PFSK-1 (cell line): ENCODE results near the gene SSUH2.

Source experiments
- FOXP2 ChIP-seq: optimal IDR thresholded peaks from 2 replicates; pipeline ENCODE3; 2011; ENCODE audit warnings: borderline replicate concordance, control low read depth, inconsistent platforms; ENCODE audit not compliant: insufficient read depth; ENCODE audit errors: extremely low read length, extremely low read depth
- POLR2AphosphoS5 ChIP-seq: IDR thresholded peaks from 2 replicates; pipeline ENCODE4 v1.6.1; 2012; ENCODE audit warnings: low read depth, mild to moderate bottlenecking, control low read depth, low read length, moderate library complexity
- REST ChIP-seq, 2 experiments: IDR thresholded peaks; 2 replicates each; pipeline versions ENCODE4 v1.6.1 to v1.8.0; 2011 to 2012; ENCODE audit warnings: low read depth in 2 of 2, low read length in 2 of 2, control low read depth in 1 of 2, inconsistent platforms in 1 of 2, mild to moderate bottlenecking in 1 of 2, moderate library complexity in 1 of 2; ENCODE audit not compliant: insufficient read depth in 1 of 2
- SIN3A ChIP-seq: IDR thresholded peaks from 2 replicates; pipeline ENCODE4 v1.6.1; 2012; ENCODE audit warnings: mild to moderate bottlenecking, low read length, moderate library complexity, borderline replicate concordance; ENCODE audit not compliant: insufficient read depth
- TAF1 ChIP-seq: IDR thresholded peaks from 2 replicates; pipeline ENCODE4 v1.6.1; 2012; ENCODE audit warnings: low read length, control low read depth, borderline replicate concordance; ENCODE audit not compliant: insufficient read depth

Gene SSUH2

GRCh38 chr3:8606701-8607231, 37.8 kb downstream of the SSUH2 start:
- TF ChIP-seq SIN3A (no peak), REST (IDR thresholded peaks at IDR 0.05; ENCODE audit: insufficient read depth in 1 of 2, low read depth in 2 of 2, low read length in 2 of 2) (no peak), TAF1 (no peak), FOXP2 (no peak), POLR2AphosphoS5 (no peak)

GRCh38 chr3:8604988-8605387, 39.6 kb downstream of the SSUH2 start:
- no peak for TF ChIP-seq POLR2AphosphoS5
- TF ChIP-seq REST (IDR thresholded peaks at IDR 0.05; ENCODE audit: insufficient read depth in 1 of 2, low read depth in 2 of 2, low read length in 2 of 2): no peak
- TF ChIP-seq SIN3A: no peak
- no peak for TF ChIP-seq TAF1
- TF ChIP-seq FOXP2: no peak

GRCh38 chr3:8604006-8604405, 40.6 kb downstream of the SSUH2 start:
- TF ChIP-seq TAF1 (no peak), REST (IDR thresholded peaks at IDR 0.05; ENCODE audit: insufficient read depth in 1 of 2, low read depth in 2 of 2, low read length in 2 of 2) (no peak)

GRCh38 chr3:8603115-8603710, 41.4 kb downstream of the SSUH2 start:
- TF ChIP-seq REST (IDR thresholded peaks at IDR 0.05; ENCODE audit: insufficient read depth in 1 of 2, low read depth in 2 of 2, low read length in 2 of 2) (no peak), SIN3A (no peak), FOXP2 (no peak), TAF1 (no peak), POLR2AphosphoS5 (no peak)

- TF ChIP-seq TAF1 (no peak), SIN3A (no peak), POLR2AphosphoS5 (no peak), FOXP2 (no peak), REST (IDR thresholded peaks at IDR 0.05; ENCODE audit: insufficient read depth in 1 of 2, low read depth in 2 of 2, low read length in 2 of 2) (no peak)
These were observed 44.1 kb downstream of the SSUH2 start for GRCh38 chr3:8600457-8600856.
